SK-MEL-5 (cell line): ENCODE measurements around the gene SNX27. TPM values are rescaled to one million over a fixed set of nuclear protein-coding genes. Genes with fewer than 3 reads are reported as not detected.

Experiments used
- DNase-seq: peaks from one replicate; pipeline ENCODE4 v3.0.0-alpha.2; 2016; ENCODE audit warnings: low read depth, low spot score
- in situ Hi-C: cut with HindIII; loops from 2 replicates; pipeline ENCODE4 v1.10.0; 2016; ENCODE audit warnings: low sequenced_read_pairs, high pct_unique_total_duplicates, low pct_unique_long_range_greater_than_20kb
- polyA plus RNA-seq, 2 experiments: library from polyadenylated mRNA; depleted of rRNA; stranded (reverse); fragments of >200 nt; gene quantifications; 2 replicates each; pipeline ENCODE4 v1.2.3, GENCODE V29; 2015
- total RNA-seq: library from RNA; depleted of rRNA; stranded (reverse); fragments of >200 nt; shearing (Covaris generic); gene quantifications from 2 replicates; pipeline ENCODE4 v1.2.3, GENCODE V29; 2014; rRNA removed

The SNX27 gene
- 30.4 and 31.9 TPM in 2 replicates for total RNA-seq
- polyA plus RNA-seq (2015; cell fraction: cytosol; rRNA removed) = 27.6 and 39.7 TPM in 2 replicates
- 24.0 and 25.4 TPM in 2 replicates for polyA plus RNA-seq (2015; cell fraction: nucleus; rRNA removed)

DNA sequence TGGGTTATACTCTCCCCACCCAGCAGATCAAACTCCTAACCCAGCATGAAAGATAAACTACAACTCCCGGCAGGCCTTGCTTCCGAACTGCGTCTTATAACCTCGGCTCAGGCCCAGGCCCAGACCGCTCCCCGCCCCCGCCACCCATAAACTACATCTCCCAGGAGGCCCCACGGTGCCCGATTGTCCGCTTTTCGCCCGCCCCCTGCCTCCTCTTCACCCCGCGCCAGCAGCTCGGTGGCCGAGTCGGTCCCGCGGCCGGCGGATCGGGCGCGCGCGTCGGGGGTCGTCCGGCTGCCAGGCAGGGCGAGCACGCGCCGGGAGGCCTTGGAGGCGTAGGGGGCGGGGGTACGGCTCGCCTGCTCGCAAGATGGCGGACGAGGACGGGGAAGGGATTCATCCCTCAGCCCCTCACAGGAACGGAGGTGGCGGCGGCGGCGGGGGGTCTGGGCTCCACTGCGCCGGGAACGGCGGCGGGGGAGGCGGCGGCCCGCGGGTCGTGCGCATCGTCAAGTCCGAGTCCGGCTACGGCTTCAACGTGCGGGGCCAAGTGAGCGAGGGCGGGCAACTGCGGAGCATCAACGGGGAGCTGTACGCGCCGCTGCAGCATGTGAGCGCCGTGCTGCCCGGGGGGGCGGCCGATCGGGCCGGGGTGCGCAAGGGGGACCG lies at the start of gene SNX27:
TSS of gene SNX27 (plus strand) at position 219 of the 669 bp plus-strand sequence. CDS start at position 371, 152 bp downstream.
- in situ Hi-C loops = no loop called here
- DNase-seq = peak; percentile 99

DNA sequence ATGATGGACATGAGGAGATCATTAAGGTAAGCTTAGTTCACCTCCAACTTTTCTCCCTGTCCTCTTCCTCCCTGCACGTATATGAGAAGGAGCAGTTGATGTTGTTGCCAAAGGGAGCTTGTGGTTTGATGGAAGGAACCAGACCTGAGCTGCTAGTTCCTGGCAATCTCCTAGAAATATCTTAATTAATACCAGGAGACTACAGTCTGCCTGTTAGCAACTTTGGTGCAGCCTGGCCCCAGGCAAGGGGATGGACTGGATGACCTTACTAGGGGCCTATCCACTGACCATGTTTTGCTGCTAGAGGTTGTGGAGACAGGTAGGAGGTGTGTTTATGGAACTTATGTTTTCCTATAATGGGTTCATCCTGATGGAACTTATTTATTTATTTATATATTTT lies 49.2 kb upstream of the SNX27 start:
- in situ Hi-C loops = no loop called here
- no peak for DNase-seq

DNA sequence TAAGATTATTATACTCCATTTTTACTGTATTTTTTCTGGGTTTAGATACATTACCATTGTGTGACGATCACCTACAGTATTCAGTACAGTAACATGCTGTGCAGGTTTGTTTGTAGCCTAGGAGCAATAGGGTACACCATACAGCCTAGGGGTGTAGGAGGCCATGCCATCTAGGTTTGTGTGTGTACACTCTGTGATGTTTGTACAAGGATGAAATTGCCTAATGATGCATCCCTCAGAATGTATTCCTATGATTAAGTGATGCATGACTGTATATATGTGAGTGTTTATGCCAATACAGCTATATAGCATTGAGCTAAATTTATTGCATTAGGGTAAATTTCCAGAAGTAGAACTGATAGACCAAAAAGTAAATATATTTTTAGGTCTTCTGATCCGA lies 48.5 kb upstream of the SNX27 start:
- in situ Hi-C loops = no loop called here

DNA sequence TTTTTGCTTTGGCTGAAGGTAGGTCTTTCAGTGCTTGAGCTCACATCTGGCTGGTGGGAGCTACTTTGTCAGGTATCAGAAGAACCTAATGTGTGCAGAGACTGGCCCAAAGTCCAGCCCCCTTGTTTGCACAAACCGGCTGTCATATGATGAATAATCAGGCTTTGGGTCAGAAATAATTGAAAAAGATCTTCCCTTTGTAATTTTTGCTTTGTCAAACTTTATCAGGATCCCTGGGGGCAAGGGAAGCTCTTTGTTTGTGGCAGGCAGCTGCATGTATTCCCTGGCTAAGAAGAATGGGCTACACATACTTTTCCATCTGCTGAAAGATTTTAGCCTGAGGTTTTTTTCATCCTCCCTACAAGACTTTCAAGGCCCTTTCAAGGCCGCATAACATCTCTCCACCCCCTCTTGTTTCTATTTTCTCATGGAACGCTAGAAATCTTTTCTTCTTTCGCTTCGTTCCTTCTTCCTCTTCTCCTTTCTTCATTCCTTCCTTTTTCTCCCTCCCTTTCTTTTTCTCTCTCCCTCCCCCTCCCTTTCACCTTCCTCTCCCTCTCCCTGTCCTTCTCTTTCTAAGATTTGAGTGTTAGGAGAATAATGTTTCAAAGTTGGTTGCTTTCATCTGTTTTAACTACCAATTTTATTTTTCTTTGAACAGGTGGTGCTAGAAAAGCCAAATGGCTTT lies 46.2 kb upstream of the SNX27 start:
- in situ Hi-C loops = no loop called here
- peak; percentile 86 for DNase-seq

More for the DNA sequence above, 48.5 kb upstream of the SNX27 start:
- DNase-seq = no peak

DNA sequence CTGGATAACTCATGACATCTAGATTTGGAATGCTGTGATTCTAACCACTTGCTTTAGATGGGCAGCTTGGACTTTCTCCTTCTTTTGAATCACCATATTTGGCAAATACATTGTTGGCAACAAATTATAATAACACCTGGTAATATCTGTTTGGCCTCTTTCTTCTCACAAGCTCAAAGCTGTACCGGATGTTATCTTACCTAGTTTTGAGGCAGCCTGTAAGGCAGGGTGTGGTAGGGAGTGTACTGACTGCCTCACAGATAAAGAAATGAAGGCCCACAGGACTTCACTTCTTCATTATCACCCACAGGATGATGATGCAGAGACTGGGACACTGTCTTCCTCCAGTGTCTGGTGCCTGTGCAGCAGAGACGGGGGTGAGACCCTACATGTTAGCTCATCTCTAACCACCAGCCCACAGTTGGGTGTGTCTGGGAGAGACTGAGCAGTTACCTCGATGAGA lies 43.2 kb upstream of the SNX27 start:
- in situ Hi-C loops = no loop called here

DNA sequence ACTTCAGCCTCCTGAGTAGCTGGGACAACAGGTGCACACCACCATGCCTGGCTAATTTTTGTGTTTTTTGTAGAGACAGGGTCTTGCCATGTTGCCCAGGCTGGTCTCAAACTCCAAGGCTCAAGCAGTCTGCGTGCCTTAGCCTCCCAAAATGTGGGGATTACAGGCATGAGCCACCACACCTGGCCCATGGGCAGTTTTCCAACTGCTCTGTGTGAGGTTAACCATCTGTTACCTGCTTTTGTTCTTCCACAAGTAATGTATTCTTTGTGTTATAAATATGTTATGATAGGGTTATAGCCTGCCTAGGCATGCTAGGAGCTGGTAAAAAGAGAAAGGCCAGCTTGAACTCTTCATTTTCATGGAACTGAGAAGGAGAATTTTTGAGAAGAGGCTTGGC lies 41.0 kb upstream of the SNX27 start:
- DNase-seq = no peak
- in situ Hi-C loops = no loop called here

More for the DNA sequence above, 43.2 kb upstream of the SNX27 start:
- DNase-seq = no peak

DNA sequence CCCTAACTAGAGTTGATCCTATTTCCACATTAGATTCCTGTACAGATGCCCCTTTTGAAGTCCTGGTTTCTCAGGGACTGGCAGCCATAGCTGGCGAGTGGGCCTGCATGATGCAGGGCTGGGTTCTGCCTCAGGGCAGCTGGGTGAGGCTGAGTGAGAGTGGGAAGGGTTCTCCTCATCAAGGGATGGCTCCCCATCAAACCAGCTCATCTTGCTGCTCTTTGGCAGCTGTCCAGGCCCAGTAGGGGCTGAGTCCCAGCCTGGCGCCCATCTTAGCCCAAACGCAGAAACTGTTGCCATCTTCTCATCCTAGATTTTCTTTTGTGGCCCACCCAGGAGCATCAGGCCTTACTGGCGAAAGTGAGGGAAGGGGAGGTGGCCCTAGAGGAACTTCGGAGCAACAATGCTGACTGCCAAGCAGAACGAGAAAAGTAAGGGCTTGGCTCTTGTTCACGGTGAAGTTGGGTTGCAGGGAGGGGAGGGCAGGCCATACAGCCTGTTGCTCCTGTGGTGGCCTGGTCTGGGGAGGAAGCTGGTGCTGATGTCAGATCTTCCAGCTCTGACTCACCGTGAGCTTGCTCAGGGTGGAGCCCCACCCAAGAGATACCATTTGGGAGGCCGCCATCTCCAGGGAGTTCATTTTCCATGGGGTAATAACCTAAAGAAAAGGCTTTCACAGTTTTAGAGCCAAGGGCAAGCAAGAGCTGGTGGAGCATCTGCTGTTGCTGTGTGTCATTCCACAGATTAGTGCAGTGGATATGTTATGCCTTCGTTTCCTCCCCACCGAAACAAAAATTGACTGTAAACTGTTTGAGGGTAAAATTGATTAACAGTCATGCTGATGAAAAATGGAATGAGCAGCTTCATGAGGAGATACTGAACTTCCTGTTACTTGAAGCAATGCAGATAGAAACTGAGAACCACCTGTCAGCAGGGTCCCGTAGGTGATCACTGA lies 37.0 kb upstream of the SNX27 start:
- in situ Hi-C loops = no loop called here
- DNase-seq = no peak

DNA sequence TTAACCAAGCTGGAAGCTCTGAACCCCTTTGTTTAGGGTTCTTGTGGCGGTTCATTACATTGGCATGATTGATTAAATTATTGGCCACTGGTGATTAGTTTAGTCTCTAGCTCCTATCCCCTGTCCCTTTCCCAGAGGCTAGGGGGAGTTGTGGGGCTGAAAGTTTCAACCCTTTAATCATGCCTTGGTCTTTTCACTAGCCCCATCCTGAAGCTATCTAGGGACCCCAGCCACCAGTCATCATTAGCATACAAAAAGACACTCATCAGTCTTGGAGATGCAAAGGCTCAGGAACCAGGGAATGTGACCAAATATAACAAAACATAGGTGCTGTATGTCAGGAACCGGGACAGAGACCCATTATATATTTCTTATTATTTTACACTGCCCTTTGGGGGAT lies 34.7 kb upstream of the SNX27 start:
- in situ Hi-C loops = no loop called here
- DNase-seq = no peak

DNA sequence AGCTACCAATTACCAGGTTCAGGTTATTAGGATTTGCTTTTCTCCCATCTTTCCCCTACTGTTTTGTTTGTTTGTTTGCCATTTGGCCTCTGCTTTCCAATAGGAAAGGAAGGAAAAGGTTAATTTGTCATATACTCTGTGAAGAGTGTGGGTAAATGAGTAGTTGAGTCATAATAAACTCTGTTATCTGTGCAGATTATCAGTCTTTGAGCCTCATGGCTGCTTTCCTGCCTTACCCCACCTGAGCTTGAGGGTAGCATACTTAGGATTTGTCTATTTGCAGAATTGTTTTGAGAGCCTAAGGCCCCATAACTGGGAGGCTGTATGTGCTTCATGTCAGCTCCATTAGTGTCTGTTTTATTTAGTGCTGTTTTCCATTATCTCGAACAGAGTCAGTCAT lies 32.9 kb upstream of the SNX27 start:
- no peak for DNase-seq
- in situ Hi-C loops = no loop called here

DNA sequence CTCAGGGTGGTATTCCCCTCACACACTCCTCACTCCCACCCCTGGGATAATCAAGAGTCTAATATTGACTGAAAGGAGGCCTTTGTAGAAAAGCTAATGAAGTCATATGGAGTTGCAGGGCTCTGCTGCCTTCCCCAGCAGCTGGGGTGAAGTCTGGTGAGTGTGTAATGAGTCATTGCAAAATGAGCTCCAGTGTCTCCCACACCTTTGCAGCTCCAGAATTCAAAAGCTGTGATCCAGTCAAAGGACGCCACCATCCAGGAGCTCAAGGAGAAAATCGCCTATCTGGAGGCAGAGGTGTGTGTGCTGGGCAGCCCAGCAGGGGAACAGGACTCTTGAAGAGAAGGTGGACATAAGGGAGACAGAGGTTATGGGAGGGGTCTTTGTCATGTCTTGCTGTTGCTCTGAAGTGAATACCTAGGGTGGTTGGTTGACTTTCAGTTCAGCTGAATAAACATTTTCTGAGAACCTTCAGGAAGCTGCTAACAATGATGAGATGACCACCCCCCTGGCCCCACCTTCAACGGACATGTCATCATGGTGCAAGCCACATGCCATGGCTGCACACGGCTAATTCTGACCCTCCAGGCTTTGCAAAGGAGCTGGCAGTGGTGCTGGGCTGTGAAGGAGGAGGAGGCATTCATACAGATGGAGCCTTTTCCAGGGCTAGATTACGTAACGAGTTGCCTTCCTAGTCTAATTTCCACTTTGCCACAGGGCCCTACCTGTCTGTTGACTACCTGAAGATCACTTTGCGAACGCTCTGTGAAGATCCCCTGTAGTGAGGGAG lies 32.2 kb upstream of the SNX27 start:
- in situ Hi-C loops = no loop called here
- no peak for DNase-seq

DNA sequence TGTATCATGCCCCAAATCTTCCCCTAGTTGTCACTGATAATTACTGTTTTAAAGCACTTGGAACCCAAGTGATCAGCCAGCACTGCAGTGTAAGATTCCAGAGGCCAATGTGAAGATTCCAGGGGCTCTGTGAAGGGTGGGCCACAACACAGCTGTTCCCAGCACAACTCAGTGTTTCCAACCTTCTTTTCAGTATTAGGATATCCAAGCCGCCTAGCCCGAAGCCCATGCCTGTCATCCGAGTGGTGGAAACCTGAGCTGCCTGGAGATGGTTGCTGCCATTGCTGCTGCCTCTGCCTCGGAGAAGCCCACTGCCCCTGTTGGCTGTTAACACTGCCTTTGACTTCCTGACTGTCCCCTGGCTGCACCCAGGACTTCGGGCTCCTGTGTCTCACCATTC lies 30.4 kb upstream of the SNX27 start:
- DNase-seq = no peak
- in situ Hi-C loops = no loop called here

DNA sequence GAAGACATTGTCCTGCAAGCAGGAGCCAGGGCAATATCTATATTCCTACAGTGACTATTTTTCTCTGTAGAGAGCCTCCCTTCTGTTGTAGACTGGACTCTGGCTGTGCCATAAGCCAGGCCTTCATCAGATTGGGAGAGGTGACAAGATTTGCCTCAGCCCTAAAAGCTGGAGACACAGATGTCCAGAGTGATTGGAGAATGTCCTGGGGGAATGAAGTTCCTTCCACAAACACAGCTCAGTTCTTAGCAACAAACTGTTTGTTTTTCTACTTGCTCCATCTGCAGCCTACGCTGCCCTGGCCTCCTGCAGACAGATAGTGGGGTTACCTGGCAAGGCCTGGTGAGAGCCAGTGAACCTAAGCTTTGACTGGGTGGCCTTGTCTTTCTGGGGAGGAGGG lies 29.9 kb upstream of the SNX27 start:
- DNase-seq = no peak
- in situ Hi-C loops = no loop called here

DNA sequence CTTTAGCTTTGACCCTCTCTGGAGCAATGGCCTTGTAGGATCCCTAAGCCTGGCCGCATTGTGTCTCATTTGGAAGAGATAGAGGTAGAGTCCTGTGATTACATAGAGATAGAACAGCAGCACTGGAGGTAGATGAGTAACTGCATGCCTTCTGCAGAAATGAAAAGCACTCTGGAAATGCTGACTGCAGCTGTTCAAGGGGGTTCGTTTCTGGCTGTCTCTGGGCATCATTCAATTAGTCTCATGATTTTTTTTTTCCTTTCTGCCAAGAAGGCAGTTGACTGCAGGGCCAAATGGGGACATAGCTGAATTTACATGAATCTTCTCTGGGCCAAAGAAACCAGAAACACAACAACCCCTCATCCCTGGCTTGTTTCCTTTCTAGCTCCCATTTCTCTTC lies 28.1 kb upstream of the SNX27 start:
- in situ Hi-C loops = no loop called here
- no peak for DNase-seq

DNA sequence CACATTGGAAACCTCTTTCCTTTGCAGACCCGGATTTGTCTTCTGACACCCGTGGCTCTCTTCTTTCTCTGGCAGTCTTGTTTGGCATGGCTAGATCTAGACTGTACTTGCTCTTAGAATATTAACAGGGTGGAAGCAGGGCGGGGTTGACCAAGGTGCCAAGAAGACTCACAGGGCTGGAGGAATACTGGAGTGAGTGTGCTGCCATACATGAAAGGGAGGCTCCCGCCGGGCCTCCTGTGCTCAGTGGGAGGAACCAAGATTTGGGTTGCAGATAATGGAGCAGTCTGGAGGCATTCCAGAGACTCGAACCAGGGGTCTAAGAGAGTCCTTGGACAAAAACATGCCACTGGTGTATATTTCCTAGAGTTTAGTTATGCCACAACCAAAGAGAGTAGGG lies 27.6 kb upstream of the SNX27 start:
- in situ Hi-C loops = no loop called here
- no peak for DNase-seq

DNA sequence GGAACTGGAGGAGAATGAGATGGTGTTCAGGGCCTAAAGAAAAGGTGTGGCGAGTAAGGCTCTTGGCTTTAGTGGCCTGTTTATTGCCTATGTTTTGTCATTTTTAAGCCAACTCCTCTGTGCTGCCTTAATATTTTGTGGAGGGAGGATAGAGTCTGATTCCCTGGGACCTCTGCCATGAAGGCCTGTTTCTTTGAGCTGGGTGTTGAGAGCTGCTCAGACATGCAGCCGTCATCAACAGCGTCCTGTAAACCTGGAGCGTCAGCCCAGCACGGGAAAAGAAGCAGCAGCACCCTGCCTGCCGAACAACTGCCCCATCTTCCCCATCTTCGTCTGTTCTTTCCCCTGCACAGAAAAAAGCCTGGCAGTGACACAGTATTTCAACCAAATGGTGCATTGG lies 27.1 kb upstream of the SNX27 start:
- no peak for DNase-seq
- in situ Hi-C loops = no loop called here

DNA sequence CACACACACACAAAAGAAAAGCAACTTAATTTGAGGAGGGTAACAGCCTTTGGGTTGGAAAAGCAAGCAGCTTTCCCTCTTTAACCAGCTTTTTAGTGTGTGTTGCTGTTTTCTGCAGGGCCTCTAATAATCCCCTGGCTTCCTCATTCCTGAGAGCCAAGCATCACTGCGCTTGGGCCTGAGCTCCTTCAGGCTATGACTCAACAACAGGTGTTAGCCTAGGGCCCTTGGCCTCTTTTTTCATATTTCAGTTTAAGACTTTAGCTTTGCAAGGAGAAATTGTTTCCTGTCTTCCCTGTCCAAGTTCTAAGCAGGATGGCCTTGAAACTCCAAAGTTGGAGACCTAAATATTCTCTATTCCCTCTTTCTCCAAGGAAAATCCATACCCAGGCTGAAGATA lies 26.2 kb upstream of the SNX27 start:
- in situ Hi-C loops = no loop called here
- no peak for DNase-seq

DNA sequence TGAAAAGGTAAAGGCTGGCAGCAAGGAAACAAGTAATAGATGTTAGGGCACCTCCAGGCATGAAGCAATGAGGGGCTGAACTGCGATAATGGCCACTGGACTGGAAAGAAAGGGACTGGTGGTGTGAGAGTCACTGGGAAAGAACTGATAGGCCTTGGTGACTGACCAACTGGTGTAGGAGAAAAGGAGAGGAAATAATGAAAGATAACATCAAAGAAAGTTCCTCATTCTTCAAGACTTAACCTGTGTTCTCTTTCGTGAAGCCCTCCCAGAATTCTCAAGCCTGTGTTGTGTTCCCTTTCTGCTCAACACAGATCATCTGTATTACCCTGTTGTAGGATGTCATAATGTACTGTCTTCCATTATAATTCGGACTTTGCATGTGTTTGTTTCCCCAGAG lies 20.9 kb upstream of the SNX27 start:
- no peak for DNase-seq
- in situ Hi-C loops = no loop called here
